GM10266 (cell line): ENCODE data around the gene LRPPRC.
"Not testable (repeated sequence)": the region's sequence is repeated elsewhere in the genome, so short reads cannot be mapped to it uniquely, and the experiment has no call there.

Experiments used
- DNase-seq: peaks from one replicate; pipeline ENCODE4 v3.0.0; 2012; ENCODE audit errors: extremely low spot score
- CTCF ChIP-seq: IDR thresholded peaks from 2 replicates; pipeline ENCODE4 v1.5.1; 2012; ENCODE audit warnings: mild to moderate bottlenecking, low read depth; ENCODE audit not compliant: control insufficient read depth, insufficient read depth; ENCODE audit errors: missing control alignments

LRPPRC gene

GRCh38 chr2:43939695-43940256 is 56.0 kb downstream of the LRPPRC start:
- no peak for DNase-seq
- TF ChIP-seq CTCF: no peak

- TF ChIP-seq CTCF: no peak
- DNase-seq: no peak
Observed at GRCh38 chr2:43937269-43937820, 58.4 kb downstream of the LRPPRC start.

GRCh38 chr2:43934567-43934966 is 61.2 kb downstream of the LRPPRC start:
- DNase-seq: no peak
- no peak for TF ChIP-seq CTCF

GRCh38 chr2:43931293-43931692 is 64.5 kb downstream of the LRPPRC start:
- TF ChIP-seq CTCF: no peak
- no peak for DNase-seq

- peak; percentile 20 for DNase-seq
- no peak for TF ChIP-seq CTCF
Observed at GRCh38 chr2:43927442-43927841, 68.3 kb downstream of the LRPPRC start.

GRCh38 chr2:43925431-43925830 is 70.4 kb downstream of the LRPPRC start:
- no peak for DNase-seq
- no peak for TF ChIP-seq CTCF

- no peak for DNase-seq
- TF ChIP-seq CTCF: no peak
Observed at GRCh38 chr2:43924463-43924862, 71.3 kb downstream of the LRPPRC start.

GRCh38 chr2:43911136-43911790 is 84.5 kb downstream of the LRPPRC start:
- DNase-seq: not testable (repeated sequence)
